ENCODE data around the gene TEPSIN. TPM values are rescaled to one million over a fixed set of nuclear protein-coding genes. Genes with fewer than 3 reads are reported as not detected.
A peak's percentile ranks its signal among the peaks of the same experiment; 100 is the strongest.

The TEPSIN gene
- total and polyA plus RNA-seq, 2 of the 13 experiments (the other 11 are each of a cell fraction or from before 2014, with no cell fraction given), result 16.1 to 18.8 TPM

DNA sequence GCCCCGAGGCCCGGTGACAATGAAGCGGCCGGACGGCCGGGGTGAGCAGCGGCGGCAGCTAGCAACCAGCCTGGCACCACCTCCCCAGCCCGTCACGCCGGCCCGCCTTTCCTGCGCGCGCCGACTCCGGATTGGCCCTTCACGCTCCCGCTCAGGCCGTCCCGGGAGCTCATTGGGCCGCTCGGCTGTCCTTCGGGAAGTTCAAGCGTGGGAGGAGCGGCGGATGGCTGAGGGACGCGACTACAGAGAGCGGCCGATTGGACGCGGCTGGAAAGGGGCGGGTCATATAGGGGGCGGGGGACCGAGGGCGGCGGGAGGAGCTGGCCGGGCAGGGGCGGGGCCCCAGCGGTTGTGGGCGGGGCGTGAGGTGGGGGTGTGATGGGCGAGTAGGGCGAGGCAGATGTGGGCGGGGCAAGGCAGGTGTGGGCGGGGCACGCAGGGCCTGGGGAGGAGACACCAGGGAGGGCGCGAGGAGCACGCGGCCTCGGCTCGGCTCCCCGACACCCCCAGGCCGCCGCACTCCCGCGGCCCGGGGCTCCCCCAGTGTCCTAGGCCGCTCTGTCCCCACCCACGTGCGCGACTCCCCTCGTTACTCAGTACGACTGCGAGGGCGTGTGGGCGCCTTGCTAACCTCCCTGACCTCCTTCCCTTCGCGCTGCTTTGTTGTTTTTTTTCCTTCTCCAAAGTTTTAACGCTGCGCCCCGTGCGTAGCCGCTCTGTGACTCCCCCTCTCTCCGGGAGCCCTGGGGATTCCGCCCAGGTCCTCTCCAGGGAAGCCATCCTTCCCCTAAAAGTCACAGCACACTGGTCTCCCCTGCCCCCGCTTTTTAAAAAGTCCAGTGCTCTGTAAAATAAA, 15.7 kb downstream of the TEPSIN start, which contains the start of gene CEP131 (continued):
- TF ChIP-seq ZNF318 (CRISPR knock-in tag; IDR thresholded peaks at IDR 0.05) (no peak), RELA (CRISPR knock-in tag; IDR thresholded peaks at IDR 0.05) (no peak), YEATS2 (CRISPR knock-in tag; IDR thresholded peaks at IDR 0.05; ENCODE audit: borderline replicate concordance) (peak; percentile 44; the same call in 1 of the 2 replicates), PRMT3 (CRISPR knock-in tag; IDR thresholded peaks at IDR 0.05; ENCODE audit: borderline replicate concordance, low read depth) (no peak), ZNF629 (CRISPR knock-in tag; conservative IDR thresholded peaks at IDR 0.05) (no peak), JDP2 (CRISPR knock-in tag; IDR thresholded peaks at IDR 0.05; ENCODE audit: borderline replicate concordance) (no peak), TEF (CRISPR knock-in tag; IDR thresholded peaks at IDR 0.05) (no peak), CENPX (CRISPR knock-in tag; IDR thresholded peaks at IDR 0.05) (no peak), ZSCAN31 (CRISPR knock-in tag; IDR thresholded peaks at IDR 0.05; ENCODE audit: low read depth) (peak; percentile 30; the same call in 1 of the 2 replicates), NFIC (IDR thresholded peaks at IDR 0.05; ENCODE audit: low read length) (no peak), RFX3 (CRISPR knock-in tag; IDR thresholded peaks at IDR 0.05) (no peak), AKAP8 (CRISPR knock-in tag; IDR thresholded peaks at IDR 0.05) (peak; percentile 54; the same call in 1 of the 2 replicates), GMEB2 (CRISPR knock-in tag; IDR thresholded peaks at IDR 0.05; ENCODE audit: low read depth) (no peak), ZBTB10 (CRISPR knock-in tag; IDR thresholded peaks at IDR 0.05; ENCODE audit: borderline replicate concordance) (peak; percentile 78)
